Non-pigmented ciliary epithelial cell (primary cell): ENCODE data around the gene PDLIM1.
A peak's percentile ranks its signal among the peaks of the same experiment; 100 is the strongest.

ENCODE experiments used
- DNase-seq: peaks from one replicate; pipeline ENCODE4 v3.0.0-alpha.2; 2010; ENCODE audit warnings: low read depth

Gene PDLIM1

DNA sequence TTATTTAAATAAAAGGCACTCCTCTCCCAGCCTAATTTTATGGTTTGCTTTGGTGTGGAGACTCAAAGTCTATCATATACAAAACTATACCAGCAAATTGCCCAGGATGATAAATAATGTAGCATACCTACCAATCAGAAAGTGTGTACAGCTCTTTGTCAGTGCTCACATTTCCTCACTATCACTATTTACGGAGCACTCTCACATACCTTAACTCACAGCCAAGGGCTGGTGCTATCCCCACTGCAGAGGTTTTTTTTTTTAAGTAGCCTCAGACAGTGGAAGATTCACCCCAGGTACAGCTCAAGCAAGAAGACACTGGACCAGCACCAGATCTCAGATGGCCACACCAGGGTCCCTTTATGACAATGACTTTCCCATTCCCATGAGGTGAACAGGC lies 2.5 kb downstream of the PDLIM1 start:
- no peak for DNase-seq

DNA sequence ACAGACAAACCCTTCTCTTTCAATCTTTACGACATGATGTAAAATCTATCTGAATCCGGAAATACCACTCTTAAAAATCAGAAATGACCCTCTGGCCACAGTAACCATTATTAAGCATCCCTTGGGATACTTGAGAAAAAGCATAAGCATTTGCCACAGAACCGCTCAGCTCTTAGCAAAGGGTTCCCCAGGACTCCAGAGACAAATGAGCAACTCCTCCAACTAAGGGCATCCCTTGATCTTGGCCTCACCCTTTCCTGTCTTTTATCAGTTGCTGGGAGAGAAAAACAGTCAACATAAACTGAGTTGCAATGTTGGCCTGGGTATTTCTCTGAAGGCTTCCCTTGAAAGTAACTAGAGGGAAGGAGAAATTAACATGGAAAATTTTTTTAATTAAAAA lies 3.5 kb downstream of the PDLIM1 start:
- no peak for DNase-seq

DNA sequence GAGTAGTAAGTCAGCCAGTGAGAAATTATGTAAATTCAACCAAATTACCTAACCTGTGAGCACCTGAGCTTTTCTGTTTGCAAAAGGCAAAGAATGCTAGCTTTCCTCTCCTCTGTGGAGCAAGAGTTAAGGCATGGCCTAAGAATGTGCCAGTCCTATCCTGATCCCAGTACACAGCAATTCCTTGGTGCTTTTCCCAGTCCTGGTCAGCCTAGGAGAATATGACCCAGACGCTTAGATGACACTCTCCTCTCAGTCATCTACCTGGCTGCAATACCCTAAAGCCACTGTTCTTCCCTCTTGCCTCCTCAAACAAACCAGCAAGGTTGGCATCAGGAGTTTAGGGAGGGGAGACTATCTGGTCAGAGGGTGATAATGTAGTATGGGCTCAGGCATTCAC lies 4.1 kb downstream of the PDLIM1 start:
- no peak for DNase-seq

GRCh38 chr10:95285556-95285955 lies 5.2 kb downstream of the PDLIM1 start:
- no peak for DNase-seq

GRCh38 chr10:95284807-95285206 lies 6.0 kb downstream of the PDLIM1 start:
- DNase-seq: no peak

- no peak for DNase-seq
Observed at GRCh38 chr10:95282107-95282506, 8.7 kb downstream of the PDLIM1 start.

- no peak for DNase-seq
Observed at GRCh38 chr10:95281206-95281605, 9.6 kb downstream of the PDLIM1 start.

GRCh38 chr10:95280637-95281036 lies 10.2 kb downstream of the PDLIM1 start:
- DNase-seq: no peak

DNA sequence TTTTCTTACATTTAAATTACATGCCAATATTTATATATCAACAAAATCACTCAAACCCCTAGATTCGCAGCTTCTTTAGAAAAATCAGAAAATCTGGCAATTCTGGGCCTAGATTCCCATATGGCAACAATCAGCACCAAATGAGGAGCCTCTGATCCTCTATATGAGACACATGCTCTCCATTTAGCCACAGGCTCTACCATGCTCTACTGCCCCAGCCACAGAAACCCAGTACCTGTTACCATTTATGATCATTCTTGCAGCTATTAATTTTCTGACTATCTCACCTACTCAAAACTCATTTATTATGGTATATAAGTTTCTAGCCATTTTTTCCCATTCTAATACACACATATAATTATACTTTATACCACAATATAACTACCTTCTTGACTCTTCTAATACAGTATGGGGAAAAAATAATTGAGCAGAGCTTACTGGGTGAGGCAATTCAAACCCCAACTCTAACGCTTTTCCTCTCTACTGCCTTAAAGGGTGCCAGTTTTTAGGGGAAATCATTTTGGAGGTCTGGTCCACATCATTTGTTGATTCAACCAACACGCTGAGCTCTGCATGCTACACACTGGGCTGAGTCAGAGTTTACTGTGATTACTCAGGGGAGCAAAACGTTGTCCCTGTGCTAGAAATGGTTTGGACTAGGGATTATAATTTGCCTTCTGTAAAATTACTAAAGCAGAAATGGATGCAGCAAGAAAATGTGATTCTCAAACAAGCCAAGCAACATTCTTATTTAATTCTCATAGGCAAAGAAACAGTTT lies 11.6 kb downstream of the PDLIM1 start:
- DNase-seq: no peak

- no peak for DNase-seq
Observed at GRCh38 chr10:95278061-95278988, 12.5 kb downstream of the PDLIM1 start.

- DNase-seq: no peak
Observed at GRCh38 chr10:95277614-95278013, 13.2 kb downstream of the PDLIM1 start.

- no peak for DNase-seq
Observed at GRCh38 chr10:95277201-95277570, 13.6 kb downstream of the PDLIM1 start.

DNA sequence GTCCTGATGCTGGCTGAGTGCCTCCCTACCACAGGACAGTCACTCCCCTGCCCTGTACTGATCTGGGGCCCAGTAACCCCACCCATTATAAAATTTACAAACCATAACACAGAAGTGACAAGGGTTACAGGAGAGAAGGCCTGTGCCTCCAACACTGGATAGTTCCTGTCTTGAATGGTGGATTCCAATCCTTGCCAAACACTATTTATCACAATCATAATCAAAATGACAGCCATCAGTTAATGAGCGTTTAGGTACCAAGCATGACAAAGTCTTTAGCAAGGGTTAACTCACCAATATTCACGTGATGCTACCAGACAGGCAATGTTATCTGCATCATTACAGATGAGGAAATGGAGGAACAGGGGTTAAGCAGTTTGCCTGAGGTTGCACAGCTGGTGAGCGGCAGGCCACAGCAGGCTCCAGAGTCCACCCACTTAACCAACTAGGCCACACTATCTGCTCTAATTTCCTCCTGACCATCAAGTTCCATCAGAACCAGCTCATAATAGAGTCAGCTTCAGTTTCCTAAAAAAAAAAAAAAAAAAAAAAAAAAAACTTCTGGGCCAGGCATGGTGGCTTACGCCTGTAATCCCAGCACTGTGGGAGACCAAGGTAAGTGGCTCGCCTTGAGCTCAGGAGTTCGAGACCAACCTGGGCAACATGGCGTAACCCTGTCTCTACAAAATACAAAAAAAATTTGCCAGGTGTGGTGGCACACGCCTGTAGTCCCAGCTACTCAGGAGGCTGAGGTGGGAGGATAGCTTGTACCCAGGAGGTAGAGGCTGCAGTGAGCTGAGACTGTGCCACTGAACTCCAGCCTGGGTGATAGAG lies 14.2 kb downstream of the PDLIM1 start:
- DNase-seq: no peak

DNA sequence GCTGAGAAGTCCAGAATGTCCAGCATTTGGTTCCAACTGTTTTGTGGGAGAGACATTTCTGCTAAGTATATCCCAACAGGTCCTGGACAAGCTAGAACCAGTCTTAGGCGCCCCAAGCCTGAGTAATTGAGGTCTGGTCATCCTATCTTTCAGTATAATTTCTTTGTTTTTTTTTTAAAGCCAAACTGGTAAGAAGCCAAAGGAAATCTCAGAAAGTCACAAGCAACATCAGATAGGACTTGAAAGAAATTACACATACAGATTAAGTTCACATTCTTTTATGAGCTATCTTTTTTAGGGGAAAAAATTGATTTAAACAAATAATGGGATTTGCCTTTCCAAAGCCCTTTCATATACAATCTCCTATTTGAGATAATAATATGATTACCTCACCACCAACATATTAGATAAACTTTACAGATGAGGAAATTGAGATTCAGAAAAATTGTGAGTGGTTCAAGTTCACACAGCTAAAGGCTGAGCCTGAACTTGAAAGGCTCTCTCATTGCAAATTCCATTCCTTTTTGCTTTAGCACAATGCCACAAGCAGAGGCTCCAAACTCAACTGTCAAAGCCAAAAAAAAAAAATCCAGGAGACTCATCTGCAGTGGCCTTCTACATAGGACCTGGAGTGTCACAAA lies 15.0 kb downstream of the PDLIM1 start:
- DNase-seq: no peak

- DNase-seq: no peak
Observed at GRCh38 chr10:95273393-95274312, 17.1 kb downstream of the PDLIM1 start.

GRCh38 chr10:95268438-95268837 lies 22.4 kb downstream of the PDLIM1 start:
- DNase-seq: peak; percentile 73

DNA sequence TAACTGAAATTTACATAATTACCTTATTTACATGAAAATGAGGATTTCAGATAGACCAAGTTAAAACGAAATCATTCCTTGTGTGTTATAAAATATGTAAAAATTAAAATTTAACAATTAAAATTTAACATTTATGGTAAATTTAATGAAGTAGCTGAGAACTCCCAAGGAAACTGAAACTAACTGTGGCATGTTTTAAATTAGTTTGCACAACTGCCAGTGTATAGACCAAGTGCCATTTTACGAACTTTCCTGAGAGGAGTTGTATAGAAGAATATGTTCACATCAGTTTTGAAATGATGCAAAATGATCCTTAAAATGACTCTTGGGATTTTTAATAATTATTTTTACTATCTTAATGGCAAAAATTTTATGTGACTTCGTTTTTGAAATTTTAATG lies 23.6 kb downstream of the PDLIM1 start:
- no peak for DNase-seq

GRCh38 chr10:95266674-95267095 lies 24.1 kb downstream of the PDLIM1 start:
- DNase-seq: peak; percentile 94

DNA sequence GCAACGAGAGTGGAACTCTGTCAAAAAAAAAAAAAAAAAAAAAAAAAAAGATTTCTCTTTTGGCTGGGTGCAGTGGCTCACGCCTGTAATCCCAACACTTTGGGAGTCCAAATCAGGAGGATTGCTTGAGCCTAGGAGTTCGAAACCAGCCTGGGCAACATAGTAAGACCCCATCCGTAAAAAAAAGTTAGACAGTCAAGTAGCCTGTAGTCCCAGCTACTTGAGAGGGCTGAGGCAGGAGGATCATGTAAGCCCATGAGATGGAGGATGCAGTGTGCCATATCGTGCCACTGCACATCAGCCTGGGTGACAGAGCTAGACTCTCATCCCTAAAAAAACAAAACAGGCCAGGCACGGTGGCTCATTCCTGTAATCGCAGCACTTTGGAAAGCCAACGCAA lies 25.2 kb downstream of the PDLIM1 start:
- DNase-seq: no peak

GRCh38 chr10:95264227-95265051 lies 26.4 kb downstream of the PDLIM1 start:
- no peak for DNase-seq
